Brain pericyte (primary cell): Measurements from ENCODE around the gene XAB2.

Experiments
- DNase-seq: peaks from one replicate; pipeline ENCODE4 v3.0.0-alpha.2; 2012; ENCODE audit warnings: low read depth, low spot score

XAB2 gene

DNA sequence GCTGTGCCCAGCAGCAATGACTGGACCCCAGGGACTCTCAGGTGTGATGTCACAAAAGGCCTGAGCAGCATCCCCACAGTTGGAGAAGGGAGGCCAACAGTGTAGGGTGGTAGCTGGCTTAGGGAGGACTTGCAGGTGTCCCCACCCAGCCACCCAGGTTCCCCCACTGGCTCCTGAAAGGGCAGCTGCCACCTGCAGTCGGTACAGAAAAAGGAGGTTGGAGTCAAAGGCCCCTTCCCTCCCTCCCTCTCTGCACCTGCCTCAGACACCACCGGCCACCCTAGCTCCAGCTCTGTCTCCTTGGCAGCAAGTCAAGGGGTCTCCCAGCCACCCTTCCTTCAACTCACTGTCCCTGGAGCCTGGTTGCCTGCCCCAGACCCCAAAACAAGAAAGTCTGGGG is 4.4 kb upstream of the XAB2 start, which contains the start of gene PCP2:
Gene PCP2, minus strand, starts transcription at position 22 of the 400 bp plus-strand sequence. CDS start 262 bp downstream, outside the sequence.
- no peak for DNase-seq

DNA sequence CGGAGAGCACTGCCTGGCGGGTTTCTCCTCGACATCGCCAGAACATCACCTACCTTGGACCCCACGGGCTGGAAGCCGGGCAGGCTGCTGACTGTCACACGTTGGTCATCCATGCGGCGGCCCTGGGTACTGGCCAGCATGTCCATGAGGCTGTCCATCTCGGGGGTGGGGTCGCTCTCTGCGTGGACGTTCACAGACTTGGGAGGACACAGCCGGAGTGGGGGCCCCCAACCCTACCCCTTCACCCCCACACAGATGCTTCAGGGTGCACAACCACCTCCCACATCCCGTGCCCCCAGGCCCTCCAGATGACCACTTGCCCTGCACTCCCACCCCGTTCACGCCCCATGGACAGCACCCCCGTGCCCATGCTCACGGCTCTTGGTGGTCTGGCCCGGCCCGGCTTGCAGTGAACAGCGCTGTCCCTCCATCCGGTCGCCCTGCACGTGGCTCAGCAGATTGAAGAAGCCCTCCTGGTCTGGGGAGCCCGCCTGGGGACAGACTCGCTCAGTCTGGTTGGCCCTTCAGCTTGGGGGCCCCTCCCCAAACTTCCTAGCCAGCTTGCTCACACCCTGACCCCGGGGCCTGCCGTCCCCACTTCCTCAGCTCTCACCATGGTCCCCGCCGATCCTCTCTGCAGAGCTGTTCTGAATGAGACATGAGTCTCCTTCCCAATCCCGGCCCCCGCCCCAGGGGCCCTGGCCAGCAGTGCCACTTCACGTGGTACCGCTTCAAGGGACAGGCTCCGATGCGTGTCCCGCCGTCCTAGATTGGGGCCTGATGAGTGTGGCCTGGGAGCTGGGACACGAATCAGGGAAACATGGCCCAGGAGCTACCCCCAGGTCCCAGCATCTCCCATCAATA is 3.2 kb upstream of the XAB2 start:
- DNase-seq: no peak

DNA sequence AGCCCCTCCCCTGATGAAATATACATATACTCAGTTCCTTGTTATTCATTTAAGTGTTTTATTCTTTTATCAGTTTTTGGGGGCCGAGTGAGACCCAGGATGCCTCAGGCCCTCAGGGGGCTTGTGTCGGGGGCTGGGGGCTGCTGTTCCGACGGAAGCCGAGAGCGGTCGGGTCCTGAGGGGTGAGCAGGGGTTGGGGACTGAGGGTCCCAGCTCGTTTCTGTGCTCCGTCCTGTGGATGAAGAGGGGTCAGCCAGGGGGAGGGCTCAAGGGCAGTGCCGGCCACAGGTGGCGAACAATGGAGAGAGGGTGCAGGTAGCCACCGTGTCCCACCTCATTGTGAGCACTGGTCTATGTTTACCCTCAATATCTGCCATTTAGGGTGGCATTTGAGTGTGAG is 2.2 kb upstream of the XAB2 start:
- no peak for DNase-seq

DNA sequence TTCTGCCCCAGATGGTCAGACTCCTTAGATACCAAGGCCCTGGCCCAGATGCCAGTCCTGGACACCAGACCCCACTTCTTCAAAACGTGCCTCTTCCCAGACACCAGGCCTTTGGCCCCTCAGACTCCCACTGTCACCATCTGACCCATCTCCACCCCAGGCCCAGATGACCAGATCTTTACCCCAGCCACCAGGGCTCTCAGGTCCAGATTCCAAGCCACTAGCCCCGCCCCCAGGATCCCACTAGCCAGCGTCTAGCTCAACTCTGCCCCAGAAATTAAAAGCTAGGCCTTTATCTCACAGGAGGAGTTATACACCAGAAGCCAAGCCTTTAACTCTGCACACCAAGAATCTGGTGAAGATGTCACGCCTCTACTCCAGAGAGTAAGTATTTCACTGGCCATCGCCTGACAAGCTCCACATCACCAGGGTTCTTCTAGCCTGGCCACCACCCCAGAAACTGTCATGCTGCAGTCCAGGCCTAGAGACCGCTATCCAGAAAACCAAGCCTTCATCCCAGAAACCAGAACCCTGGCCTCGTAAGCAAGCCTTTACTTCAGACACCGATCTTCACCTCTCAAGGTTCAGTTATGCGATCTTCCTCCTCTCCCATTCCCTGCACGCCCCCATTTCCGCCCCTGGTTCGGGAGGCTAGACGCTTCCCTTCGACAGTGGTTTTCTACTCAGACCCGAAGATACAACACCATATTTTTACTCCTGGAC is 595 bp downstream of the XAB2 start:
- DNase-seq: no peak

GRCh38 chr19:7627166-7627565 is 2.2 kb downstream of the XAB2 start:
- DNase-seq: no peak

DNA sequence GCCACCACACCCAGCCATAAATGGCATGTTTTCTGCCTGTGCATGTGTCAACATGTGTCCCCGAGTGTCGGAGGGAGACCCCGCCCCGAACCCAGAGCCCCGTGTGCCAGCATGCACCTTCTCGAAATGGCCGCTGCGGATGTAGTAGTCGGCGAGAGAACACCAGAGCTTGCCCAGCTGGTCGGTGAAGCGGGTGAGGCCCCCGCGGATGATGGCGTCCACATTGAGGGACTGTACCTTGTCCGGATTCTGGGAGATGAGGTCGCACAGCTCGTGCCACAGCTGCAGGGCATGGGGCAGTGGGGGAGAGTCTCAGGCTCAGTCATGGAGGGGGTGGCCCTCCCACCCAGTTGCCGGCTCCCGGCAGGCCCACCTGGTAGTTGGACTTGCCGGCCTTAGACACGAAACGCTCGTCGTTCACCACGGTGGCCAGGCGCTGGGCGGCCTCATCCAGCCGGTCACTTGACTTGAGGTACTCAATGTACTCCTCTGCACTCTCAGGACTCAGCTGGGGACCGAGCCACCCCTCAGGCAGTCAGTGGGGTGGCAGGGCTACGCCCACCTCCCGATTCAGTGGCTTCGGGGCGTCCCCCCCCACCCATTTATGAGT is 3.5 kb downstream of the XAB2 start:
- no peak for DNase-seq

- no peak for DNase-seq
Observed at GRCh38 chr19:7624810-7625209, 4.5 kb downstream of the XAB2 start.

DNA sequence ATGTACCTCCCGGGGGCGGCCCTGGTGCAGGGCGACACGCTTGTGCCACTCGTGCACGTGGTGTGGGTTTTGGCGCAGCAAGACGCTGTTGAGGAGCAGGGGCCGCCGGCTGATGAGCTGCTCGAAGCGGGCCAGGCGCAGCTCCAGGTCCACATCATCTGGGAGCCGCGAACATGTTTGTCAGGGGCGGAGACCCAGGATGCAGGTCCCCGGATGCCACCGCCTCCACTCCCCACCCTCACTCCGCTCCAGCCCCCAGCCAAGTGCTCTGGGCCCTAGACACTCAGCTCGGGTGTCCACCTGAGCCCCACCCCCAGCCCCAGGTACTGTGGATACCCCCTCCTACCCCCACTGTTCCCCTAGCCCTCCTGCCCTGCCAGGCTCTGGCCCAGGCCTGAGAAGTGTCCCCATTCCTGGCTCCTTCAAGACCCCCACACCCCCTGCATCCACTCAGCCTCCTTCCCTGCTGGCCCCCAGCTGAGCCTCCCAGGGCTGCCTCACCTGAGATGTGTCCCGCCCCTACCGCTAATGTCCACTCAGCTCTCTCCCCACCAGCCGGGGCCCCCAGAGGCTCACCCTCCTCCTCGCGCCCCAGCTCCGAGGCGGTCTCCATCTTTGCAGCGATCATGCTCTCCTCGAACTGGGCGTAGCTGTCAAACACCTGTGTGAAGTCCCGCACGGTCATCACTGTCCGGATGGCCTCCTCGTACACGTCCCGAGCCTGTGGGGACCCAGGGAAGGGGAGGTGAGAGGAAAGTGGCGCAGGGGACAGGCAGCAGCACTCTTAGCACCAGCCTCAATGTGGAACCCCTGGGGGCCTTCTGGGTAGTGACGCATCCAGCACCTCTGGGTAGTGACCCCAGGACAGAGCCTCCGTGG is 5.4 kb downstream of the XAB2 start:
- no peak for DNase-seq

DNA sequence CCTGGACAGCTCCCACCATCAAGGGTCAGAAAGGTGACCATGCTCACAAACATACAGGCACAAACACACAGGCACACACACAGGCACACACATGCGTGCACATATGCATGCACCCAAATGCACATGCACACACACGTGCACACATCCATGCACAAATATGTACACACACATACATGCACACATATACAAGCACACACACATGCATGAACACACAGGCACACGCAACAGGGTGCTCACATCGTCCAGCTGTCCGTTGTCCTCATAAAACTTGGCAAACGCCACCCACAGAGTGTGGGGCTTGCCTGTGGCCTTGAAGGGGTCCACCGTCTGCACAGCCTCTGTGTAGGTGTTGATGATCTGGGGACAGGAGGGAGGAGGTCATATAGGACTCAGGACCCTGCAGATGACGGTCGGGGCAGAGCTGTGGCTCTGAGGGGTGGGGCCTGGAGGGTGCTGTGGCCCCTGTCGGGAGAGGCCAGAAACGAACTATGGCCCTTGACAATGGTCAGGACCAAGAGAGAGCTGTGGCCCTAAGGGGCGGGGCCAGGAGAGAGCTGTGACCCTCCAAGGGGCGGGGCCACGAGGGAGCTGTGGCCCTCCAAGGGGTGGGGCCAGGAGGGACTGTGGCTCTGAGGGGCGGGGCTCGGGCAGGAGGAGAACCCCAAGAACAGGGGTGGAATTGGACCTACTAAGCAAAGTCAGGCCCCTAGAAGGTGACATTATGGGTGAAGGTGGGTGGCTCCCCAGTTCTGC is 6.2 kb downstream of the XAB2 start:
- DNase-seq: no peak

GRCh38 chr19:7620442-7621412 is 8.6 kb downstream of the XAB2 start:
- DNase-seq: no peak

- DNase-seq: no peak
Observed at GRCh38 chr19:7619671-7620441, 9.5 kb downstream of the XAB2 start.

GRCh38 chr19:7618771-7619510 is 10.4 kb downstream of the XAB2 start:
- DNase-seq: no peak

DNA sequence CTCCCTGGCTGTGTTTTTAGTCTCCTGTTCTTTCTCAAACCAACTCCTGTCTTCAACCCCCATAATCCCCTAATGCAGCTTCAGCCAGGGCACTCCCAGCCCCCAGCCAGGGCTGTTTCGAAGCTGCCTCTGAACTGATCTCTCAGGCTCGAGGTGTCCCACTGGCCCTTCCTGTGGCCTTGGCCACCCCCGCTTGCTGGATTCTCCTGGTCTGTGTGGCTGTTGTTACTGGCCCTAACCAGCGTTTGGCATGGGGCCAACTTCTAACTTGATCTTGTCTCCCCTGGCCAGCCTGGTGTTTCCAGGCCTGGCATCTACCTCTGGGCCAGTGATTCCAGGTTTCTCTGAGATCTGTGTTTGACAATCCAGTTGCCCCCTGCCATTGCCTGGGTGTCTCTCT is 11.0 kb downstream of the XAB2 start:
- no peak for DNase-seq

GRCh38 chr19:7617735-7618134 is 11.6 kb downstream of the XAB2 start:
- no peak for DNase-seq

DNA sequence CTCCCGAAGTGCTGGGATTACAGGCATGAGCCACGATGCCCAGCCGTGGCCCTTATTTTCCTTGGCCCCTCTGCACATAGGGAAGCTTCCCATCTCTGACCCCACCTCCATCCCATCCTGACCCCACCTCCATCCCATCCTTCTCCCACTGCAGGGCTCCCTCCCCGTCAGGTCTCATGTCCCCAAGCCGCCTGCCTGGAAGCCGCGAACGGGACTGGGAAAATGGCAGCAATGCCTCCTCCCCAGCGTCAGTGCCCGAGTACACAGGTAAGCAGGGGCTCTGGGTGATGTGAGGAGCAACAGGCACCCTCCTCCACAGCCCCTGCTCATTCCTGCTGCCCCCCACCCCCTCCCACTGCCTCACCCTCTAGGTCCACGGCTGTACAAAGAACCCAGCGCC is 12.2 kb downstream of the XAB2 start:
- DNase-seq: no peak

GRCh38 chr19:7614859-7615741 is 14.2 kb downstream of the XAB2 start:
- no peak for DNase-seq
